Neural cell (in vitro differentiated cells): Measurements from ENCODE around the gene NRP2. TPM values are rescaled to one million over a fixed set of nuclear protein-coding genes. Genes with fewer than 3 reads are reported as not detected.

Experiments used
- H2AFZ ChIP-seq: fragments of 200-600, 300-800 bp; sonication (generic), shearing (Covaris generic); 2 replicates; pipeline ENCODE4 v1.6.0; 2014; ENCODE audit warnings: low read depth, mild to moderate bottlenecking, antibody characterized with exemption, low read length, moderate library complexity
- H3F3A ChIP-seq: fragments of 200-600 bp; shearing (Covaris generic); 2 replicates; pipeline ENCODE4 v1.6.1; 2016; ENCODE audit warnings: mild to moderate bottlenecking, moderate library complexity, mixed read lengths, antibody characterized with exemption, low read length; ENCODE audit not compliant: insufficient read depth, poor library complexity, severe bottlenecking
- H3K27ac ChIP-seq: fragments of 200-600, 300-800 bp; sonication (generic), shearing (Covaris generic); 2 replicates; pipeline ENCODE4 v1.5.1; 2014; ENCODE audit warnings: mild to moderate bottlenecking, low read length, moderate library complexity
- H3K27me3 ChIP-seq: fragments of 300-800, 200-600 bp; sonication (generic), shearing (Covaris generic); 2 replicates; pipeline ENCODE4 v1.6.0; 2014; ENCODE audit warnings: mild to moderate bottlenecking, low read depth, low read length, moderate library complexity; ENCODE audit not compliant: insufficient read depth
- H3K36me3 ChIP-seq: fragments of 300-800, 200-600 bp; sonication (generic), shearing (Covaris generic); 2 replicates; pipeline ENCODE4 v1.5.1; 2014; ENCODE audit warnings: mild to moderate bottlenecking, antibody characterized with exemption, low read length, moderate library complexity; ENCODE audit not compliant: insufficient read depth
- H3K4me2 ChIP-seq: fragments of 300-800, 200-600 bp; sonication (generic), shearing (Covaris generic); 2 replicates; pipeline ENCODE4 v1.6.0; 2014; ENCODE audit warnings: mild to moderate bottlenecking, low read length
- H3K4me3 ChIP-seq: fragments of 300-800, 200-600 bp; sonication (generic), shearing (Covaris generic); 2 replicates; pipeline ENCODE4 v1.5.1; 2014; ENCODE audit warnings: mild to moderate bottlenecking, low read length, moderate library complexity
- H3K79me2 ChIP-seq: fragments of 200-600 bp; shearing (Covaris generic); replicated peaks from 2 replicates; pipeline ENCODE4 v1.6.0; 2014; ENCODE audit warnings: mild to moderate bottlenecking, low read length, moderate library complexity; ENCODE audit not compliant: insufficient read depth
- H3K9ac ChIP-seq: fragments of 300-800, 200-600 bp; sonication (generic), shearing (Covaris generic); 2 replicates; pipeline ENCODE4 v1.6.1; 2016; ENCODE audit warnings: mild to moderate bottlenecking, low read length, mixed read lengths
- H3K9me2 ChIP-seq: fragments of 200-600 bp; shearing (Covaris generic); 2 replicates; pipeline ENCODE4 v1.6.1; 2016; ENCODE audit warnings: mild to moderate bottlenecking, low read length, mixed read lengths; ENCODE audit not compliant: insufficient read depth
- H3K9me3 ChIP-seq: fragments of 200-600, 300-800 bp; sonication (generic), shearing (Covaris generic); 2 replicates; pipeline ENCODE4 v1.6.1; 2016; ENCODE audit warnings: mild to moderate bottlenecking, mixed run types, low read length, moderate library complexity, mixed read lengths
- H4K20me1 ChIP-seq: fragments of 200-600 bp; shearing (Covaris generic); 2 replicates; pipeline ENCODE4 v1.6.1; 2016; ENCODE audit warnings: mild to moderate bottlenecking, mixed run types; ENCODE audit not compliant: insufficient read depth
- EP300 ChIP-seq: fragments of 450-650 bp; conservative IDR thresholded peaks from 2 replicates; pipeline ENCODE4 v1.6.1; 2014; ENCODE audit warnings: antibody characterized with exemption, mild to moderate bottlenecking, moderate library complexity; ENCODE audit not compliant: poor library complexity, severe bottlenecking
- EZH2 ChIP-seq: fragments of 200-600, 300-800 bp; shearing (Covaris generic), sonication (generic); IDR thresholded peaks from 2 replicates; pipeline ENCODE4 v1.6.1; 2014; ENCODE audit warnings: antibody characterized with exemption, low read length, borderline replicate concordance, mild to moderate bottlenecking; ENCODE audit not compliant: insufficient read depth, poor library complexity, severe bottlenecking
- MXI1 ChIP-seq: fragments of 450-650 bp; conservative IDR thresholded peaks from 2 replicates; pipeline ENCODE4 v1.6.1; 2014; ENCODE audit warnings: antibody characterized with exemption, mild to moderate bottlenecking; ENCODE audit not compliant: poor library complexity, severe bottlenecking
- POLR2AphosphoS5 ChIP-seq: IDR thresholded peaks from 2 replicates; pipeline ENCODE4 v1.6.1; 2012
- RAD21 ChIP-seq: fragments of 450-650 bp; conservative IDR thresholded peaks from 2 replicates; pipeline ENCODE4 v1.6.1; 2014; ENCODE audit warnings: antibody characterized with exemption, mild to moderate bottlenecking, moderate library complexity
- SMC3 ChIP-seq: fragments of 450-650 bp; conservative IDR thresholded peaks from 2 replicates; pipeline ENCODE4 v1.6.1; 2014; ENCODE audit warnings: antibody characterized with exemption, mild to moderate bottlenecking, moderate library complexity; ENCODE audit not compliant: poor library complexity
- TAF1 ChIP-seq: IDR thresholded peaks from 2 replicates; pipeline ENCODE4 v1.6.1; 2012; ENCODE audit warnings: low read depth
- polyA plus RNA-seq: library from polyadenylated mRNA; depleted of rRNA; stranded (reverse); fragments of >200 nt; gene quantifications from 2 replicates; pipeline ENCODE4 v1.2.3, GENCODE V29; 2014
- TF ChIP-seq, protein P1 (sequence below): fragments of 450-650 bp; IDR thresholded peaks from 2 replicates; pipeline ENCODE4 v1.5.1; 2014; ENCODE audit warnings: antibody characterized with exemption, mild to moderate bottlenecking, moderate library complexity; ENCODE audit not compliant: poor library complexity, severe bottlenecking
- TF ChIP-seq, protein P2 (sequence below): IDR thresholded peaks from 2 replicates; pipeline ENCODE4 v1.6.1; 2012; ENCODE audit warnings: borderline replicate concordance

NRP2 gene
- polyA plus RNA-seq, 1 donor from 2014 or later = 30.2 TPM

DNA sequence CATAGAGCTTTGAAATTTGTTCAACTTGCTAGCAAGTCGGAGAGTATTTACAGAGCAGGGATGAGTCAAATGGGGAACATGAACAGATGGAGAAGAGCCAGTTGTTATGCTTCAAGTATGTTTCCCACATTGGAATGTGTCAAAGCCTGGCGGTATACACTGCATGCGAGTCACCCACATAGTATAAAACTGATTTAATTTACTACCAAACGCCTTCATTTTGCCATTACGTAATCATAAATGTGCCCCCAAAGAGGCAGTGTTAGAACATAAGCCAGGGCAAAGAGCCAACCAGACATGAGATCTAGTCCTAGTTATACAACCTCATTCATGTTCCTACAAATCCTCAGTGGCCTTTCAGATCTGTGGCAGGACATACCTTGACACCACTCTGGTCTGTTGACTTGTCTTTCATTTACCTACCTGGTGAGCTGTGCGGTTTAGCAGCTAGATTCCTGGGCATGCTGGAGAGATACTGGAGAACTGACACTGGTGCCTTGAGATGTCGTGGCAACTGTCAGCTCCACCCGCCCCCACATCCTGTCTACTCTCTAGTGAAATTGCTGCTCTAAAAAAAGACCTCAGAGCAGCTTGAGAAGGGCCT is 21.7 kb upstream of the NRP2 start:
- TF ChIP-seq EP300 (no peak), SMC3 (no peak)
- H3K27me3 ChIP-seq = no peaks in the 10 kb centered on the region
- no peak overlapping the region for H3K4me2 ChIP-seq
- H3K79me2 ChIP-seq = no peaks in the 10 kb centered on the region
- H3K27ac ChIP-seq = no peak overlapping the region
- no peaks in the 10 kb centered on the region for H3K9me3 ChIP-seq
- H3K9ac ChIP-seq = no peak overlapping the region
- no peaks in the 10 kb centered on the region for H3F3A ChIP-seq
- H3K36me3 ChIP-seq = no peaks in the 10 kb centered on the region
- no peaks in the 10 kb centered on the region for H3K9me2 ChIP-seq
- H2AFZ ChIP-seq = no peak overlapping the region
- no peaks in the 10 kb centered on the region for H4K20me1 ChIP-seq
- H3K4me3 ChIP-seq = no peak overlapping the region

- Histone ChIP-seq H3F3A (no peaks in the 10 kb centered on the region), H4K20me1 (no peaks in the 10 kb centered on the region), H3K79me2 (no peaks in the 10 kb centered on the region), H3K9me2 (no peaks in the 10 kb centered on the region), H3K4me2 (no peak overlapping the region), H3K27ac (no peak overlapping the region), H2AFZ (no peak overlapping the region), H3K4me3 (no peak overlapping the region), H3K27me3 (no peaks in the 10 kb centered on the region), H3K9me3 (no peaks in the 10 kb centered on the region), H3K36me3 (no peaks in the 10 kb centered on the region), H3K9ac (no peak overlapping the region)
- TF ChIP-seq SMC3 (no peak), EZH2 (no peak), POLR2AphosphoS5 (no peak), RAD21 (no peak), EP300 (no peak), TAF1 (no peak), MXI1 (no peak)
- TF ChIP-seq, protein P1, sequence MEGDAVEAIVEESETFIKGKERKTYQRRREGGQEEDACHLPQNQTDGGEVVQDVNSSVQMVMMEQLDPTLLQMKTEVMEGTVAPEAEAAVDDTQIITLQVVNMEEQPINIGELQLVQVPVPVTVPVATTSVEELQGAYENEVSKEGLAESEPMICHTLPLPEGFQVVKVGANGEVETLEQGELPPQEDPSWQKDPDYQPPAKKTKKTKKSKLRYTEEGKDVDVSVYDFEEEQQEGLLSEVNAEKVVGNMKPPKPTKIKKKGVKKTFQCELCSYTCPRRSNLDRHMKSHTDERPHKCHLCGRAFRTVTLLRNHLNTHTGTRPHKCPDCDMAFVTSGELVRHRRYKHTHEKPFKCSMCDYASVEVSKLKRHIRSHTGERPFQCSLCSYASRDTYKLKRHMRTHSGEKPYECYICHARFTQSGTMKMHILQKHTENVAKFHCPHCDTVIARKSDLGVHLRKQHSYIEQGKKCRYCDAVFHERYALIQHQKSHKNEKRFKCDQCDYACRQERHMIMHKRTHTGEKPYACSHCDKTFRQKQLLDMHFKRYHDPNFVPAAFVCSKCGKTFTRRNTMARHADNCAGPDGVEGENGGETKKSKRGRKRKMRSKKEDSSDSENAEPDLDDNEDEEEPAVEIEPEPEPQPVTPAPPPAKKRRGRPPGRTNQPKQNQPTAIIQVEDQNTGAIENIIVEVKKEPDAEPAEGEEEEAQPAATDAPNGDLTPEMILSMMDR = no peak
- TF ChIP-seq, protein P2, sequence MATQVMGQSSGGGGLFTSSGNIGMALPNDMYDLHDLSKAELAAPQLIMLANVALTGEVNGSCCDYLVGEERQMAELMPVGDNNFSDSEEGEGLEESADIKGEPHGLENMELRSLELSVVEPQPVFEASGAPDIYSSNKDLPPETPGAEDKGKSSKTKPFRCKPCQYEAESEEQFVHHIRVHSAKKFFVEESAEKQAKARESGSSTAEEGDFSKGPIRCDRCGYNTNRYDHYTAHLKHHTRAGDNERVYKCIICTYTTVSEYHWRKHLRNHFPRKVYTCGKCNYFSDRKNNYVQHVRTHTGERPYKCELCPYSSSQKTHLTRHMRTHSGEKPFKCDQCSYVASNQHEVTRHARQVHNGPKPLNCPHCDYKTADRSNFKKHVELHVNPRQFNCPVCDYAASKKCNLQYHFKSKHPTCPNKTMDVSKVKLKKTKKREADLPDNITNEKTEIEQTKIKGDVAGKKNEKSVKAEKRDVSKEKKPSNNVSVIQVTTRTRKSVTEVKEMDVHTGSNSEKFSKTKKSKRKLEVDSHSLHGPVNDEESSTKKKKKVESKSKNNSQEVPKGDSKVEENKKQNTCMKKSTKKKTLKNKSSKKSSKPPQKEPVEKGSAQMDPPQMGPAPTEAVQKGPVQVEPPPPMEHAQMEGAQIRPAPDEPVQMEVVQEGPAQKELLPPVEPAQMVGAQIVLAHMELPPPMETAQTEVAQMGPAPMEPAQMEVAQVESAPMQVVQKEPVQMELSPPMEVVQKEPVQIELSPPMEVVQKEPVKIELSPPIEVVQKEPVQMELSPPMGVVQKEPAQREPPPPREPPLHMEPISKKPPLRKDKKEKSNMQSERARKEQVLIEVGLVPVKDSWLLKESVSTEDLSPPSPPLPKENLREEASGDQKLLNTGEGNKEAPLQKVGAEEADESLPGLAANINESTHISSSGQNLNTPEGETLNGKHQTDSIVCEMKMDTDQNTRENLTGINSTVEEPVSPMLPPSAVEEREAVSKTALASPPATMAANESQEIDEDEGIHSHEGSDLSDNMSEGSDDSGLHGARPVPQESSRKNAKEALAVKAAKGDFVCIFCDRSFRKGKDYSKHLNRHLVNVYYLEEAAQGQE = no peak
These were observed 21.0 kb upstream of the NRP2 start for GRCh38 chr2:205661281-205661680.
